HCT116 (cell line): ENCODE data around the gene KPNA5. TPM values are rescaled to one million over a fixed set of nuclear protein-coding genes. Genes with fewer than 3 reads are reported as not detected.

ENCODE experiments used
- ATAC-seq: fragments of 200-7000 bp; cut with Tn5 transposase; 2 replicates; pipeline ENCODE4 v1.9.1; 2020; ENCODE audit warnings: mild to moderate bottlenecking, moderate library complexity
- BruUV-seq: library from RNA; stranded (reverse); fragments of 400-500 nt; replicated peaks from 2 replicates; lab custom pipeline; 2021; lab: Mats Ljungman, UMichigan
- CTCF ChIA-PET: fragments of 300-600 bp; sonication (Branson Sonifier 250); formaldehyde crosslinking; loops from one replicate; lab custom pipeline; 2021; ENCODE audit warnings: antibody characterized with exemption; lab: Charles Lee
- POLR2A ChIA-PET: fragments of 300-600, 350-600 bp; sonication (Branson Sonifier 250); formaldehyde crosslinking; loops from one replicate; lab custom pipeline; 2021; ENCODE audit warnings: antibody characterized with exemption; lab: Charles Lee
- RAD21 ChIA-PET, 2 experiments: fragments of 300-600 bp; sonication (Branson Sonifier 250); formaldehyde crosslinking; loops; one replicate each; lab custom pipeline; 2023; ENCODE audit warnings: low total read pairs in 2 of 2; ENCODE audit not compliant: uncharacterized antibody in 2 of 2, unreplicated experiment in 2 of 2, low non-redundant PET in 1 of 2; lab: Charles Lee
- DNase-seq: peaks from one replicate; pipeline ENCODE4 v3.0.0-alpha.2; 2010; ENCODE audit warnings: low read depth, low spot score
- H2AFZ ChIP-seq: fragments of 200-600 bp; shearing (Covaris generic), sonication (generic); 2 replicates; pipeline ENCODE4 v1.6.1; 2017; ENCODE audit warnings: low read depth, mixed run types, mixed read lengths, antibody characterized with exemption, low read length; ENCODE audit not compliant: poor library complexity, severe bottlenecking
- H3K27ac ChIP-seq: 2 replicates; pipeline ENCODE4 v1.5.1; 2012; ENCODE audit warnings: low read depth, low read length
- H3K27me3 ChIP-seq: fragments of 200-600 bp; sonication (generic); 2 replicates; pipeline ENCODE4 v1.6.1; 2016; ENCODE audit warnings: mixed run types, low read length, mixed read lengths; ENCODE audit not compliant: insufficient read depth
- H3K36me3 ChIP-seq, 2 experiments: fragments of 200-500 bp in 1 of 2; fragments of 200-600 bp in 1 of 2; sonication (Bioruptor generic) in 1 of 2; sonication (generic) in 1 of 2; 2 replicates each; pipeline versions ENCODE4 v1.5.1 to v1.6.1; 2014 to 2016; ENCODE audit warnings: low read length in 2 of 2, inconsistent platforms in 1 of 2, mixed read lengths in 1 of 2, mixed run types in 1 of 2; ENCODE audit not compliant: insufficient read depth in 2 of 2, control insufficient read depth in 1 of 2
- H3K4me1 ChIP-seq, 2 experiments: fragments of 200-600 bp in 1 of 2; sonication (generic) in 1 of 2; 2 replicates each; pipeline versions ENCODE4 v1.5.1 to v1.6.1; 2012 to 2017; ENCODE audit warnings: low read length in 2 of 2, inconsistent platforms in 1 of 2, mild to moderate bottlenecking in 1 of 2, mixed read lengths in 1 of 2, mixed run types in 1 of 2, moderate library complexity in 1 of 2; ENCODE audit not compliant: insufficient read depth in 2 of 2, control insufficient read depth in 1 of 2
- H3K4me2 ChIP-seq: fragments of 200-600 bp; sonication (generic); 2 replicates; pipeline ENCODE4 v1.6.1; 2017; ENCODE audit warnings: mixed run types, low read length, mixed read lengths
- H3K4me3 ChIP-seq, 2 experiments: fragments of 200-600 bp in 1 of 2; sonication (generic) in 1 of 2; replicated peaks in 1 of 2; 2 replicates each; pipeline ENCODE4 v1.5.1; 2011 to 2016; ENCODE audit warnings: low read length in 2 of 2, control low read depth in 1 of 2, low read depth in 1 of 2, mild to moderate bottlenecking in 1 of 2, mixed read lengths in 1 of 2, mixed run types in 1 of 2
- H3K79me2 ChIP-seq: fragments of 200-600 bp; sonication (generic); 2 replicates; pipeline ENCODE4 v1.6.1; 2017; ENCODE audit warnings: mild to moderate bottlenecking, mixed run types, low read length, moderate library complexity, mixed read lengths; ENCODE audit not compliant: insufficient read depth
- H3K9ac ChIP-seq: fragments of 200-600 bp; sonication (generic); 2 replicates; pipeline ENCODE4 v1.6.1; 2016; ENCODE audit warnings: low read length, mixed read lengths
- H3K9me2 ChIP-seq: fragments of 200-600 bp; sonication (generic), shearing (Covaris generic); 2 replicates; pipeline ENCODE4 v1.6.1; 2017; ENCODE audit warnings: mixed run types, mild to moderate bottlenecking, moderate library complexity; ENCODE audit not compliant: insufficient read depth
- H3K9me3 ChIP-seq, 2 experiments: fragments of 200-500 bp in 1 of 2; fragments of 200-600 bp in 1 of 2; sonication (Bioruptor generic) in 1 of 2; sonication (generic) in 1 of 2; 2 replicates each; pipeline ENCODE4 v1.6.1; 2014 to 2017; ENCODE audit warnings: low read length in 2 of 2, mixed read lengths in 2 of 2, inconsistent platforms in 1 of 2, low read depth in 1 of 2, mild to moderate bottlenecking in 1 of 2, mixed run types in 1 of 2, moderate library complexity in 1 of 2; ENCODE audit not compliant: control insufficient read depth in 1 of 2, insufficient read depth in 1 of 2
- H4K20me1 ChIP-seq: fragments of 200-600 bp; sonication (generic), shearing (Covaris generic); 2 replicates; pipeline ENCODE4 v1.6.1; 2017; ENCODE audit warnings: mixed run types, mild to moderate bottlenecking, moderate library complexity; ENCODE audit not compliant: insufficient read depth
- CBX3 ChIP-seq: IDR thresholded peaks from 2 replicates; pipeline ENCODE4 v1.6.1; 2012; ENCODE audit warnings: low read depth
- CEBPB ChIP-seq: IDR thresholded peaks from 2 replicates; pipeline ENCODE4 v1.6.1; 2012; ENCODE audit warnings: low read depth
- EGR1 ChIP-seq: IDR thresholded peaks from 2 replicates; pipeline ENCODE4 v1.6.1; 2012; ENCODE audit warnings: low read depth
- ELF1 ChIP-seq: IDR thresholded peaks from 2 replicates; pipeline ENCODE4 v1.6.1; 2012; ENCODE audit warnings: low read depth, borderline replicate concordance
- EZH2 ChIP-seq: fragments of 200-600 bp; sonication (generic); IDR thresholded peaks from 2 replicates; pipeline ENCODE4 v1.6.1; 2017; ENCODE audit warnings: antibody characterized with exemption, mixed run types
- EZH2phosphoT487 ChIP-seq: fragments of 200-600 bp; IDR thresholded peaks from 2 replicates; pipeline ENCODE4 v1.6.1; 2018; ENCODE audit warnings: antibody characterized with exemption, borderline replicate concordance
- FOSL1 ChIP-seq: IDR thresholded peaks from 2 replicates; pipeline ENCODE4 v1.6.1; 2012; ENCODE audit warnings: low read depth
- JUND ChIP-seq: IDR thresholded peaks from 2 replicates; pipeline ENCODE4 v1.6.1; 2012
- POLR2A ChIP-seq: IDR thresholded peaks from 2 replicates; pipeline ENCODE4 v1.7.0; 2011; ENCODE audit warnings: borderline replicate concordance; ENCODE audit not compliant: insufficient read depth, insufficient read length; ENCODE audit errors: extremely low read depth
- POLR2AphosphoS5 ChIP-seq: IDR thresholded peaks from 2 replicates; pipeline ENCODE4 v1.6.1; 2011; ENCODE audit warnings: mild to moderate bottlenecking, low read depth, low read length, moderate library complexity
- RAD21 ChIP-seq: IDR thresholded peaks from 2 replicates; pipeline ENCODE4 v1.6.1; 2012; ENCODE audit warnings: low read depth, mild to moderate bottlenecking
- SIN3A ChIP-seq: IDR thresholded peaks from 2 replicates; pipeline ENCODE4 v1.6.1; 2012; ENCODE audit warnings: low read depth
- SP1 ChIP-seq: IDR thresholded peaks from 2 replicates; pipeline ENCODE4 v1.6.1; 2012; ENCODE audit warnings: low read depth
- SRF ChIP-seq: IDR thresholded peaks from 2 replicates; pipeline ENCODE4 v1.6.1; 2012; ENCODE audit warnings: low read depth
- YY1 ChIP-seq: IDR thresholded peaks from 2 replicates; pipeline ENCODE4 v1.6.1; 2011; ENCODE audit warnings: low read length, low read depth, moderate library complexity, mild to moderate bottlenecking; ENCODE audit not compliant: insufficient replicate concordance; ENCODE audit errors: extremely low read depth
- ZFX ChIP-seq: fragments of 450-650 bp; IDR thresholded peaks from 2 replicates; pipeline ENCODE4 v1.6.1; 2017
- ZNF274 ChIP-seq: fragments of 200-500 bp; sonication (Bioruptor generic); IDR thresholded peaks from 2 replicates; pipeline ENCODE4 v1.6.1; 2014; ENCODE audit warnings: mild to moderate bottlenecking, low read depth, low read length, inconsistent platforms
- intact Hi-C: fragments of 100-400 bp; cut with micrococcal nuclease; formaldehyde crosslinking; loops from 2 replicates; pipeline ENCODE4 v1.10.0; 2022
- total RNA-seq: library from RNA; stranded (reverse); gene quantifications from one replicate; pipeline ENCODE4 v1.2.1, GENCODE V29; 2021; ENCODE audit not compliant: unreplicated experiment
- TF ChIP-seq, protein P1 (sequence below): IDR thresholded peaks from 2 replicates; pipeline ENCODE4 v1.6.1; 2012; ENCODE audit warnings: low read depth
- TF ChIP-seq, protein P2 (sequence below), 3 experiments: fragments of 200-600 bp in 1 of 3; sonication (generic) in 1 of 3; IDR thresholded peaks in 2 of 3; conservative IDR thresholded peaks in 1 of 3; 2 replicates each; pipeline ENCODE4 v1.5.1; 2012 to 2017; ENCODE audit warnings: low read depth in 2 of 3, low read length in 2 of 3, antibody characterized with exemption in 1 of 3, borderline replicate concordance in 1 of 3, control low read depth in 1 of 3, mild to moderate bottlenecking in 1 of 3, mixed read lengths in 1 of 3, mixed run types in 1 of 3, moderate library complexity in 1 of 3; ENCODE audit not compliant: insufficient read depth in 1 of 3
- TF ChIP-seq, protein P3 (sequence below): IDR thresholded peaks from 2 replicates; pipeline ENCODE4 v1.6.1; 2011; ENCODE audit warnings: mild to moderate bottlenecking, low read length, moderate library complexity; ENCODE audit not compliant: insufficient replicate concordance; ENCODE audit errors: extremely low read depth

The KPNA5 gene
- total RNA-seq, 1 experiment from 2014 or later: 9.8 TPM

DNA sequence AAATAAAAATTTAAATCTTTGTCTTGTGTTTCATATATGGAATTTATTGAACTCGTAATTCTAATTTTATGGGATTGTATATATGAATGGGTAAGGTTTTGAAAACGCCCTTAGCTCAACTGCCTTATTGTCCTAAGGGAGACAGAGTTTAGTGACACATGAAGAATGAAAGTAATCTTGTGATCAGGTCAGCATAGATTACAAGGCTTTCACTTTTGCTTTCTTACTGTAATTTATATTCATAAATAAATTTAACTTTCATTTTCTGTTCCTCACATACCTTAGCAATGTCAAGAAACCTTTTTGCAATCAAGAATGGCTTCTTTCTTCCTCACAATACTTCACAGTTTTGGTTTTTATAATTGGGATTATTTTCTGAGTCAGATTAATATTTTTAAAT is 14.4 kb downstream of the KPNA5 start:
- Histone ChIP-seq H2AFZ (no peak overlapping the region), H3K9ac (no peak overlapping the region), H3K4me2 (no peak overlapping the region), H3K27ac (no peak overlapping the region), H3K4me1 (no peaks in the 10 kb centered on the region), H3K4me3 (no peak overlapping the region), H4K20me1 (no peaks in the 10 kb centered on the region), H3K27me3 (no peaks in the 10 kb centered on the region), H3K9me2 (no peaks in the 10 kb centered on the region; the same call in 1 of the 2 replicates), H3K79me2 (peaks cover 4% of the 10 kb centered on the region), H3K9me3 (no peaks in the 10 kb centered on the region), H3K36me3 (peaks cover 0 to 5% of the 10 kb centered on the region in 2 experiments; a peak in 1 of 4 replicates)
- POLR2A ChIA-PET: no interaction called here
- no peak for DNase-seq
- ATAC-seq: no peak
- TF ChIP-seq CBX3 (no peak), SP1 (no peak), ZFX (no peak), EZH2 (no peak), JUND (no peak), SRF (no peak), ELF1 (no peak), EZH2phosphoT487 (no peak), POLR2A (no peak), ZNF274 (no peak), YY1 (no peak), RAD21 (no peak), POLR2AphosphoS5 (no peak), EGR1 (no peak), SIN3A (no peak), CEBPB (no peak), FOSL1 (no peak)
- TF ChIP-seq, protein P1, sequence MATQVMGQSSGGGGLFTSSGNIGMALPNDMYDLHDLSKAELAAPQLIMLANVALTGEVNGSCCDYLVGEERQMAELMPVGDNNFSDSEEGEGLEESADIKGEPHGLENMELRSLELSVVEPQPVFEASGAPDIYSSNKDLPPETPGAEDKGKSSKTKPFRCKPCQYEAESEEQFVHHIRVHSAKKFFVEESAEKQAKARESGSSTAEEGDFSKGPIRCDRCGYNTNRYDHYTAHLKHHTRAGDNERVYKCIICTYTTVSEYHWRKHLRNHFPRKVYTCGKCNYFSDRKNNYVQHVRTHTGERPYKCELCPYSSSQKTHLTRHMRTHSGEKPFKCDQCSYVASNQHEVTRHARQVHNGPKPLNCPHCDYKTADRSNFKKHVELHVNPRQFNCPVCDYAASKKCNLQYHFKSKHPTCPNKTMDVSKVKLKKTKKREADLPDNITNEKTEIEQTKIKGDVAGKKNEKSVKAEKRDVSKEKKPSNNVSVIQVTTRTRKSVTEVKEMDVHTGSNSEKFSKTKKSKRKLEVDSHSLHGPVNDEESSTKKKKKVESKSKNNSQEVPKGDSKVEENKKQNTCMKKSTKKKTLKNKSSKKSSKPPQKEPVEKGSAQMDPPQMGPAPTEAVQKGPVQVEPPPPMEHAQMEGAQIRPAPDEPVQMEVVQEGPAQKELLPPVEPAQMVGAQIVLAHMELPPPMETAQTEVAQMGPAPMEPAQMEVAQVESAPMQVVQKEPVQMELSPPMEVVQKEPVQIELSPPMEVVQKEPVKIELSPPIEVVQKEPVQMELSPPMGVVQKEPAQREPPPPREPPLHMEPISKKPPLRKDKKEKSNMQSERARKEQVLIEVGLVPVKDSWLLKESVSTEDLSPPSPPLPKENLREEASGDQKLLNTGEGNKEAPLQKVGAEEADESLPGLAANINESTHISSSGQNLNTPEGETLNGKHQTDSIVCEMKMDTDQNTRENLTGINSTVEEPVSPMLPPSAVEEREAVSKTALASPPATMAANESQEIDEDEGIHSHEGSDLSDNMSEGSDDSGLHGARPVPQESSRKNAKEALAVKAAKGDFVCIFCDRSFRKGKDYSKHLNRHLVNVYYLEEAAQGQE: no peak
- TF ChIP-seq, protein P2, sequence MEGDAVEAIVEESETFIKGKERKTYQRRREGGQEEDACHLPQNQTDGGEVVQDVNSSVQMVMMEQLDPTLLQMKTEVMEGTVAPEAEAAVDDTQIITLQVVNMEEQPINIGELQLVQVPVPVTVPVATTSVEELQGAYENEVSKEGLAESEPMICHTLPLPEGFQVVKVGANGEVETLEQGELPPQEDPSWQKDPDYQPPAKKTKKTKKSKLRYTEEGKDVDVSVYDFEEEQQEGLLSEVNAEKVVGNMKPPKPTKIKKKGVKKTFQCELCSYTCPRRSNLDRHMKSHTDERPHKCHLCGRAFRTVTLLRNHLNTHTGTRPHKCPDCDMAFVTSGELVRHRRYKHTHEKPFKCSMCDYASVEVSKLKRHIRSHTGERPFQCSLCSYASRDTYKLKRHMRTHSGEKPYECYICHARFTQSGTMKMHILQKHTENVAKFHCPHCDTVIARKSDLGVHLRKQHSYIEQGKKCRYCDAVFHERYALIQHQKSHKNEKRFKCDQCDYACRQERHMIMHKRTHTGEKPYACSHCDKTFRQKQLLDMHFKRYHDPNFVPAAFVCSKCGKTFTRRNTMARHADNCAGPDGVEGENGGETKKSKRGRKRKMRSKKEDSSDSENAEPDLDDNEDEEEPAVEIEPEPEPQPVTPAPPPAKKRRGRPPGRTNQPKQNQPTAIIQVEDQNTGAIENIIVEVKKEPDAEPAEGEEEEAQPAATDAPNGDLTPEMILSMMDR (IDR thresholded peaks at IDR 0.05 in 2 of 3, conservative IDR thresholded peaks at IDR 0.05 in 1 of 3; ENCODE audit: borderline replicate concordance in 1 of 3, insufficient read depth in 1 of 3, low read depth in 2 of 3, low read length in 2 of 3): no peak
- TF ChIP-seq, protein P3, sequence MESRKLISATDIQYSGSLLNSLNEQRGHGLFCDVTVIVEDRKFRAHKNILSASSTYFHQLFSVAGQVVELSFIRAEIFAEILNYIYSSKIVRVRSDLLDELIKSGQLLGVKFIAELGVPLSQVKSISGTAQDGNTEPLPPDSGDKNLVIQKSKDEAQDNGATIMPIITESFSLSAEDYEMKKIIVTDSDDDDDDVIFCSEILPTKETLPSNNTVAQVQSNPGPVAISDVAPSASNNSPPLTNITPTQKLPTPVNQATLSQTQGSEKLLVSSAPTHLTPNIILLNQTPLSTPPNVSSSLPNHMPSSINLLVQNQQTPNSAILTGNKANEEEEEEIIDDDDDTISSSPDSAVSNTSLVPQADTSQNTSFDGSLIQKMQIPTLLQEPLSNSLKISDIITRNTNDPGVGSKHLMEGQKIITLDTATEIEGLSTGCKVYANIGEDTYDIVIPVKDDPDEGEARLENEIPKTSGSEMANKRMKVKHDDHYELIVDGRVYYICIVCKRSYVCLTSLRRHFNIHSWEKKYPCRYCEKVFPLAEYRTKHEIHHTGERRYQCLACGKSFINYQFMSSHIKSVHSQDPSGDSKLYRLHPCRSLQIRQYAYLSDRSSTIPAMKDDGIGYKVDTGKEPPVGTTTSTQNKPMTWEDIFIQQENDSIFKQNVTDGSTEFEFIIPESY: no peak
- RAD21 ChIA-PET: no interaction called here
- no TSS peak for BruUV-seq
- intact Hi-C loops: no loop called here
- CTCF ChIA-PET: no interaction called here
